Rectal smooth muscle tissue (tissue), 1 donor: ENCODE data around the gene GABRR3.

ENCODE experiments used
- H3K27ac ChIP-seq: one replicate; pipeline ENCODE4 v1.7.0; 2013; ENCODE audit warnings: low read depth, low read length, inconsistent platforms
- H3K27me3 ChIP-seq: one replicate; pipeline ENCODE4 v1.7.0; 2013; ENCODE audit warnings: low read length; ENCODE audit not compliant: control insufficient read depth, insufficient read depth
- H3K36me3 ChIP-seq: one replicate; pipeline ENCODE4 v1.7.0; 2013; ENCODE audit warnings: low read length; ENCODE audit not compliant: control insufficient read depth, insufficient read depth
- H3K4me1 ChIP-seq: one replicate; pipeline ENCODE4 v1.7.0; 2013; ENCODE audit warnings: low read length; ENCODE audit not compliant: control insufficient read depth, insufficient read depth
- H3K4me3 ChIP-seq: one replicate; pipeline ENCODE4 v1.7.0; 2013; ENCODE audit warnings: low read length
- H3K9ac ChIP-seq: one replicate; pipeline ENCODE4 v1.7.0; 2013; ENCODE audit warnings: low read length

Gene GABRR3

DNA sequence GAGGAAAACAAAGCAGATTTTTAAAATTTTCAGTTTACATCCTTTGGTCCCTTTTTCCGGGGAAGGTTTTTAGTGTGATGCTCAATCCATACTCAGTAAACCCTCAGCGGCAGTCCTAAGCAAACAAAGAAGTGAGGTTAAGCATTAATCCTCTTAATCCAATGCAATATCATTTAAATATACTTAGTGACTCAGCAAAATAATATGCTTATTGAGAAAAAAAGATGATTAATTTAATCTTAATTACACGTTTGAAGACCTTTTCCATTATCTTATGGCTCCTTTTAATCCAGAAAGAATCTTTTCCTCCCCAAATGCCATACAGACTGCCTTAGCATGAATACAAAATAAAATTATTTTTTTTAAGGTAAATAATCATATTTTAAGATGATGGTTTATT is at the start of gene GABRR3:
Gene GABRR3, minus strand, starts transcription at position 108 of the 400 bp plus-strand sequence. CDS start 328 bp downstream, outside the sequence.
- Histone ChIP-seq H3K27me3 (no peaks in the 10 kb centered on the region), H3K36me3 (no peaks in the 10 kb centered on the region), H3K4me3 (no peak within 1 kb of the TSS), H3K9ac (no peak within 1 kb of the TSS), H3K4me1 (no peaks in the 10 kb centered on the region), H3K27ac (no peak within 1 kb of the TSS)

DNA sequence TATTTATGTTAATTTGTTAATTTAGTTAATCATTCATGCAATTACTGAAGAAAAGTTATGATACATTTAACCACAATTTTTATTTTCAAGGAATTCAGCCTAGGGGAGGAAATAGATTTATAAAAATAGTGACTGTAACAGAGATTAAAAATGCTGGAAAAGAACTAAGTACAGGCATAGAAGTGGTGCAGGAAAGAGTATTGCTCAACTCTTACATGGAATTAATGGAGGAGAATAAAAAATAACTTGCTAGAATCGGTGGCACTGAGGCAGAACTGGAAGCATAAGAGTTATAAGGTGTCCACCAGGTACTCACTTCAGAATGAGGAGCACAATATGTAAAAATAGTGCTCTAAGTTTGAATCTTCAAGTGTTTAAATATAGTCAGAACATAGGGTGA is 38.4 kb upstream of the GABRR3 start:
- Histone ChIP-seq H3K27ac (no peak overlapping the region), H3K36me3 (no peaks in the 10 kb centered on the region), H3K4me1 (no peaks in the 10 kb centered on the region), H3K27me3 (no peaks in the 10 kb centered on the region), H3K9ac (no peak overlapping the region), H3K4me3 (no peak overlapping the region)

- no peaks in the 10 kb centered on the region for H3K27me3 ChIP-seq
- H3K36me3 ChIP-seq, result no peaks in the 10 kb centered on the region
- no peak overlapping the region for H3K4me3 ChIP-seq
- H3K27ac ChIP-seq, result no peak overlapping the region
- no peak overlapping the region for H3K9ac ChIP-seq
- no peaks in the 10 kb centered on the region for H3K4me1 ChIP-seq
These were observed 35.7 kb upstream of the GABRR3 start for GRCh38 chr3:98070840-98071239.

- no peaks in the 10 kb centered on the region for H3K36me3 ChIP-seq
- no peak overlapping the region for H3K4me3 ChIP-seq
- no peak overlapping the region for H3K27ac ChIP-seq
- no peaks in the 10 kb centered on the region for H3K4me1 ChIP-seq
- H3K9ac ChIP-seq, result no peak overlapping the region
- no peaks in the 10 kb centered on the region for H3K27me3 ChIP-seq
These were observed 33.7 kb upstream of the GABRR3 start for GRCh38 chr3:98068824-98069223.

DNA sequence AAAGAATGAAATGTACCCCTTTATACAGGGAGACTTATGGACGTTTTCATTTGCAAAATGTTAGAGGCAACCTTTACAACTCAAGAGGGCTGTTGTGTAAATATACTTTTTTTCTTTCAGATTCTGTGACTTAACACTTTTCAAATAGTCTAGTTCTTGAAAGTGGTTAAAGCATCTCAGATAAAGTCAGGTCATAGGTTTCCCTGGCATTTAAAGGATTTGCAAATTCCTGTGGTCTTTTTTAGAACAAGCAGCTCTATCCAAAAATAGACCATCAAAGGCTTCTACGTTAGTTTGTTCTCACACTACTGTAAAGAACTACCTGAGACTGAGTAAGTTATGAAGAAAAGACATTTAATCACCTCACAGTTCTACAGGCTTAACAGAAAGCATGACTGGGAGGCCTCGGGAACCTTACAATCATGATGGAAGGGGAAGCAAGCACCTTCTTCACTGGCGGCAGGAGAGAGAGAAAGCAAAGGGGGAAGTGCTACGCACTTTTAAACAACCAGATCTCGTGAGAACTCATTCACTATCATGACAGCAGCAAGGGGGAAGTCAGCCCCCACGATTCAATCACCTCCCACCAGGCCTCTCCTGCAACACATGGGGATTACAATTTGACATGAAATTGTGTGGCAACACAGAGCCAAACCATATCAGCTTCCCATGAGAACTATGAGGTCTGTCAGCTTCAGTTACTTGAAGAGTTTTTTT is 23.3 kb upstream of the GABRR3 start:
- no peak overlapping the region for H3K4me3 ChIP-seq
- no peak overlapping the region for H3K27ac ChIP-seq
- no peaks in the 10 kb centered on the region for H3K27me3 ChIP-seq
- H3K4me1 ChIP-seq, result no peaks in the 10 kb centered on the region
- no peaks in the 10 kb centered on the region for H3K36me3 ChIP-seq
- H3K9ac ChIP-seq, result no peak overlapping the region

GRCh38 chr3:98057631-98058030 is 22.5 kb upstream of the GABRR3 start:
- no peaks in the 10 kb centered on the region for H3K36me3 ChIP-seq
- no peak overlapping the region for H3K4me3 ChIP-seq
- H3K27ac ChIP-seq, result no peak overlapping the region
- no peaks in the 10 kb centered on the region for H3K4me1 ChIP-seq
- H3K27me3 ChIP-seq, result no peaks in the 10 kb centered on the region
- no peak overlapping the region for H3K9ac ChIP-seq

DNA sequence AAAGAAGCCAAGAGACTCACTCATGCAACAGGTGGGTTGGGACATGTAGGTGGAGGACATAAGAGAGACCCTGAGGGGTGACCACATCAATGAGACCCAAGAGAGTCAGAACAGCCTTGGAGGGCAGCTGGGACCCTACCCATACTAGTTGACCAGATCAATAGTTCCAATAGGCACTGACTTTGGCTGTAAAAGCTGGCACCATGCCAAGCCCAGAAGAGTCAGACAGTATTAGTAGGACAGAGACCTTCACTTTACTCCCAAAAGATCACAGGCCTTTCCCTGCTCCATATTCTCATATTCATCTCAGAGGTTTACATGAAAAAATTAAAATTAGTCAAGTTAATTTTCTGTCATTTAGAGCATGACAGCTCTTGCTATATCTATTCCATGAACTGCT is 20.9 kb upstream of the GABRR3 start:
- no peak overlapping the region for H3K9ac ChIP-seq

DNA sequence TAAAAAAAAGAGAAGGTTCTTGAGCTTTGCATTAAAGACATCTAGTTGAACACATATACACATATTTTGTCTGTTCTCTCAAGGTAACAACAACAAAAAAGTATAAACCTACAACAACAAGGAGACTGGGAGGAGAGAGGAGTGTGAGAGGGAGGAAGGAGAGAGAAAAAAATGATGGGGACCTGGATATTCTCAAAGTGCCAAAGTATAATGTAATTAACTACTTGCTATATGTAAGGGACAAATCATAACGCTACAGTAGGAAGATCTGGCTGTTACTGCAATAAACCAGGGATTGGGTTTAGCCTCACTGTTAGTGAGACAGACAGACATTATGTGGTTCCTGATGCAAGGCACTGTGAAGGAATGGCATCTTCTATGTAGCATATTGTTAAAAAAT is 14.2 kb upstream of the GABRR3 start:
- no peaks in the 10 kb centered on the region for H3K4me1 ChIP-seq
- no peak overlapping the region for H3K9ac ChIP-seq
- no peaks in the 10 kb centered on the region for H3K36me3 ChIP-seq
- no peak overlapping the region for H3K27ac ChIP-seq
- H3K4me3 ChIP-seq, result no peak overlapping the region
- no peaks in the 10 kb centered on the region for H3K27me3 ChIP-seq

More for the DNA sequence above, 20.9 kb upstream of the GABRR3 start:
- H3K4me1 ChIP-seq, result no peaks in the 10 kb centered on the region
- H3K27ac ChIP-seq, result no peak overlapping the region
- no peaks in the 10 kb centered on the region for H3K27me3 ChIP-seq
- no peaks in the 10 kb centered on the region for H3K36me3 ChIP-seq
- H3K4me3 ChIP-seq, result no peak overlapping the region

DNA sequence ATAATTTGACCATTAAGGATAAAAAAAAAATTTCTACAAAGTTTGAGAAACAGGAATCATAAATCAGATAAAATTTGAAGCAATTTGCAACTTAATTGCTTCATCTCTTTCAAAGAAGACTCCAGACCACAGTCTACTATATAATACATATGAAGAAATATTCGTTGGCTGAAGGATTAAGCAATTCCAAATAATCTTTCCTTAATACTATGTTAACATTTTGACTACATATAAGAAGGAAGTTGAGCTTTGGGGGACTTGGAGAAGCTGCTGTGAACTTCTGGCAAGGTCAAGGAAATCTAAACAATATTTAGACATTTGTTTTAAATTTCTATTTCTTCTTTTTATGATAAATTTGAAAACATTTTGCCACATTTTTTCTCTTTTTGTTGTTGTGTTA is 13.5 kb upstream of the GABRR3 start:
- H3K27me3 ChIP-seq, result no peaks in the 10 kb centered on the region
- H3K4me1 ChIP-seq, result no peaks in the 10 kb centered on the region
- H3K27ac ChIP-seq, result no peak overlapping the region
- H3K36me3 ChIP-seq, result no peaks in the 10 kb centered on the region
- H3K9ac ChIP-seq, result no peak overlapping the region
- H3K4me3 ChIP-seq, result no peak overlapping the region

DNA sequence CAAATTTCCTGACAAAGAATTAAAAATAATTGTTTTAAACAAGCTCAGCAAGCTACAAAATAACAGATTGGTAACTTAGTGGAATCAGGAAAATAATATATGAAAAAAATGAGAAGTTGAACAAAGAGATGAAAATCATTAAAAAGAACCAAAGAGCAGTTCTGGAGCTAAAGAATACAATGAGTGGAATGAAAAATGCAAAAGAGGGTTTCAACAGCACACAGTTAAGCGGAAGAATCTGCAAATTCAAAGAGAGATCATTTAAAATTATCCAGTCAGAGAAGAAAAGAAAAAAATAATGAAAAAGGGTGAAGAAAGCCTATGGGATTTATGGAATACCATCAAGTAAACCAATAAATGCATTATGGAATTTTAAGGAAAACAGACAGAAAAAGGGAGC is 6.2 kb upstream of the GABRR3 start:
- Histone ChIP-seq H3K4me1 (no peaks in the 10 kb centered on the region), H3K9ac (no peak overlapping the region), H3K36me3 (no peaks in the 10 kb centered on the region), H3K27me3 (no peaks in the 10 kb centered on the region), H3K4me3 (no peak overlapping the region), H3K27ac (no peak overlapping the region)

- no peak overlapping the region for H3K27ac ChIP-seq
- H3K4me3 ChIP-seq, result peak overlapping the region; percentile 63
- no peaks in the 10 kb centered on the region for H3K36me3 ChIP-seq
- H3K4me1 ChIP-seq, result no peaks in the 10 kb centered on the region
- H3K27me3 ChIP-seq, result no peaks in the 10 kb centered on the region
- no peak overlapping the region for H3K9ac ChIP-seq
These were observed 4.4 kb upstream of the GABRR3 start for GRCh38 chr3:98039322-98040024.

- Histone ChIP-seq H3K27me3 (no peaks in the 10 kb centered on the region), H3K9ac (no peak overlapping the region), H3K4me3 (no peak overlapping the region), H3K4me1 (no peaks in the 10 kb centered on the region), H3K27ac (no peak overlapping the region), H3K36me3 (no peaks in the 10 kb centered on the region)
These were observed 3.8 kb upstream of the GABRR3 start for GRCh38 chr3:98038876-98039275.

GRCh38 chr3:98038286-98038685 is 3.2 kb upstream of the GABRR3 start:
- H3K36me3 ChIP-seq, result no peaks in the 10 kb centered on the region
- H3K27ac ChIP-seq, result no peak overlapping the region
- H3K4me1 ChIP-seq, result no peaks in the 10 kb centered on the region

More at GRCh38 chr3:98038286-98038685, 3.2 kb upstream of the GABRR3 start:
- H3K9ac ChIP-seq, result no peak overlapping the region
- H3K4me3 ChIP-seq, result no peak overlapping the region
- H3K27me3 ChIP-seq, result no peaks in the 10 kb centered on the region
